NCI-H187 treated with DMSO at 0.1 percent for 48 hours (cell line): Measurements from ENCODE around the gene IFT80.

ENCODE experiments used
- DNase-seq: peaks from one replicate; lab custom pipeline; 2025; lab: John Stamatoyannopoulos, UW

The IFT80 gene

DNA sequence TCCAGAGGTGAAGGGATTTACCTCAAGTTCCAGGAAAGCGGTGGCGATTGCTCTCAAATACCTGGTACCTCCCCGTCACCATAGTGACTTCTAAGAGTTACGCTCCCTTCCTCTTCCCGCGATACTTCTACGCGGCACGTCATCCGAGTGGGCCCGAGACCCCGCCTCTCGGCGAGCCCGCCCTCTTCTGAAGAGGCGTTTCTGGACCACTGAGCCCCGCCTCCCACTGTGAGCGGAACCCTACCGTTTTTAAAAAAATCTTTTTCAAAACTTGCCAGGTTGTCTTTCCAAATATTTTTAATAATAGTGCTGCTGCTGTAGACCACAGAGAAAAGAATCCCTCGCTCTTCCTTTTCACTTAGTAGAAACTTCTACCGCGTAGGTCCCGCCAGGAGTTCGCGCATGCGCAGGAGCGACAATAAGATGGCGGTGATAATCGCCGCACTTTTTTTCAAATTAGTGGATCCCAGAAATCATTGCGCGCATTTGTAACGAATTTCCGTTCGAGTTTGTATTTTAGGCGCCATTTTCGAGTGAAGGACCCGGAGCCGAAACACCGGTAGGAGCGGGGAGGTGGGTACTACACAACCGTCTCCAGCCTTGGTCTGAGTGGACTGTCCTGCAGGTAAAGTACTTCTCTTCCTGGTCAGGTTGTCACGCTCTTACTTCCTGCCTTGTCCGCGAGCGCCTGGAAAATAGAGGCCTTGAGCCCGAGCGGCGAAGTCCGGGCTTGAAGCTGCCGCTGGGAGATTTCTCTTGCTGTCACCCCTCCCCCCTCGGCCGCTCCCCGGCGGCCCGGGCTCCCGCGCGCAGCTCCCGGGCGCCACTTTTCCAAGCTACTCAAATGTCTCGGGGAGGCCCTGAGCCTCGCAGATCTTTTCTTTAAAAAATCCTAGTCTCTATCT, at the start of gene IFT80, which contains the start of gene SMC4:
Gene IFT80 (minus strand): TSS at position 101 of the 905 bp plus-strand sequence. CDS start 14,625 bp downstream, outside the sequence.
Gene SMC4 (plus strand): TSS at position 526 of the 905 bp plus-strand sequence. CDS start 1,177 bp downstream, outside the sequence.
- peak; percentile 81 for DNase-seq

DNA sequence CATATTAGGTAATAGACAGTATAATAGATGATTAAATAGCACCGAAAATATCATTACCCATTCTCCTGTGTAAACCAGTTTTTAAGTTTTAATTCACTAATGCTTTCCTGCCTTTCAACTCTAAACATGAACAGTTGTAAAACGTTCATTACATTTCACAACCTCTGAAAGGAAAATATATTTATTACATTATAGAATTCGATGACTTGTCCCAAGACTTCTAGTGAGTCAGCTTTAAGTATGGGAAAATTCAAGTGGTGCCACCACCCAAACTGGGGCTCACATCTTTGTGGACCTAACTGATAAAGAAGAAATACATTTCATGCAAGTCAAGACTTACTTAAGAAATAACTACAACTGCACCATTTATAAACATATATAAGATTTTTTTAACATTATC, 48.5 kb upstream of the IFT80 start:
- DNase-seq: no peak

DNA sequence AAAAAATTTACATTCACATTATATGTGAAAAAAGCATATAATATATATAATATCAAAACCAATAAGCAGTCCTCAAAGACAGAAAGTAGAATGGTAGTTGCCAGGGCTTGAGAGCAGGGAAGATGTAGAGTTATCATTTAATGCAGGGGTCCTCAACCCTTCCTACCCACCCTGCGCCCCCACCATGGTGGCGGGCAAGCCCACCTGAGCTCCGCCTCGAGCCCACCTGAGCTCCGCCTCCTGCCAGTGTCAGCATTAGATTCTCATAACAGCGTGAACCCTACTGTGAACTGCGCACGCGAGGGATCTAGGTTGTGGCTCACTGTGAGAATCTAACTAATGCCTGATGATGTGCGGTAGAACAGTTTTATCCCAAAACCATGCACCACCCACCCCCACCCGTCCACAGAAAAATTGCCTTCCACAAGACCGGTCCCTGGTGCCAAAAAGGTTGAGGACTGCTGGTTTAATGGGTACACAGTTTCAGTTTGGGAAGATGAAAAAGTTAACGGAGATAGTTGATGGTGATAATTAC, 47.6 kb upstream of the IFT80 start:
- no peak for DNase-seq

- no peak for DNase-seq
Observed at GRCh38 chr3:160445854-160446253, 46.8 kb upstream of the IFT80 start.

DNA sequence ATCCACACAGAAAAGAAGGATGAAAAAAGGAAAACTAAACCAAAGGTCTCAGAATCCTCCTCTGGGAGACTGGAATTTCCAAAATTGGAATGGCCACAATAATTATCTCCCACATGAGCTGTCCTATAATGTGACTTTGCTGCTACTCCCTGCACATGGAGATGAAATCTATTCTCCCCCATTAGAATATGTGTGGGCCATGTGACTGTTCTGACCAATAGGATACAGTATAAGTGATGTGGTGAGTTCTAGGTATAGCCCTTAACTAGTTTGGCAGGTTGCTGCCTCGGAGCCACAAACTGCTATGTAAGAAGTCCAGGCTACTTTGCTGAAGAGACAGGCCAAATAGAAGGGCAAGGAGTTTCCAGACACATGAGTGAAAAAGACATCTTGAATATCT, 45.4 kb upstream of the IFT80 start:
- no peak for DNase-seq

- DNase-seq: no peak
Observed at GRCh38 chr3:160440687-160441086, 41.7 kb upstream of the IFT80 start.

GRCh38 chr3:160437083-160437455, 38.0 kb upstream of the IFT80 start:
- DNase-seq: no peak

DNA sequence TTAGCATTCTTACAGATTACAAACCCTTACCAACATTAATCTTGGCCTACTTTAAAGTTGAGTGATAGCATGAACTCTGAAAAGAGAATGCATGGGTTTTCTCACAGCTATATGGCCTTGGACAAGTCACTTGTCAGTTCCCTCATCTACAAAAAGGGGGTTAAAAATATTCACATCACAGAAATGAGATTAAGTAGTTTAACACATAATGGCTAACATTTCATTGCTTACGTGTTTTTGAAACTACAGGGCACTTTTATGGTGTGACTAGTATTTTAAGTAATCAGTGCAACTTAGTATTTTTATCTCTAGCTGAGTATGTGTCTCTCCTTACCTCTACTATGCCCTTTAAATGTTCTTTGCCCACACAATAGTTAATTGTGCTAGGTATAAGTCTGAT, 36.7 kb upstream of the IFT80 start:
- DNase-seq: no peak

DNA sequence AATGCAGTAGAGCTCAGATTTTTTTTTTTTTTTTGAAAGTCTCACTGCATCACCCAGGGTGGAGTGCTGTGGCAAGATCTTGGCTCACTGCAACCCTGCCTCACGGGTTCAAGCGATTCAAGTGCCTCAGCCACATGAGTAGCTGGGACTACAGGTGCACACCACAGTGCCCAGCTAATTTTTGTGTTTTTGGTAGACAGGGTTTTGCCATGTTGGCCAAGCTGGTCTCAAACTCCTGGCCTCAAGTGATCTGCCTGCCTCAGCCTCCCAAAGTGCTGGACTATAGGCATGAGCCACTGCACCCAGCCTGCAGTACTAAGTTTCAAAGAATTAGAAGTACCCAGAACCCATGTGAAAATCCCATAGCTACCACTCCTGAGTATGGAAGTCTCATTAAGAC, 36.1 kb upstream of the IFT80 start:
- no peak for DNase-seq

DNA sequence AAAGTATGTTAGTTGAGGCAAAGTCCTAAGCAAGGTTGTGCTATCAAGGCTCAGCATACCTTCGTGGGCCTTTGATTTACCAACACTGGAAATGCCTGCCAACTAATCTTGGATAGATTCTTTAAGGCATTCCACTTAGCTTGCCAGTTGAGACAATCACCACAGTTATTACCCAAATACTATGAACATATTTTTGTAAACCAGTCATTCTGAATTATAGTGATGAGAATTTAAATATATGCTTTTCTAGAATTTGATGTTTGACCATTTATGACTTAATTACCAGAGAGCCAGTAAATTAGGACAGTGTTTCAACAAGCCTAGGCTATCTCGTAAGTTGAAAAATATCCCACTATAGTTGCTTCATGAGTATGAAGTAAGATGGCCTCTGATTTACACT, 35.0 kb upstream of the IFT80 start:
- DNase-seq: no peak

DNA sequence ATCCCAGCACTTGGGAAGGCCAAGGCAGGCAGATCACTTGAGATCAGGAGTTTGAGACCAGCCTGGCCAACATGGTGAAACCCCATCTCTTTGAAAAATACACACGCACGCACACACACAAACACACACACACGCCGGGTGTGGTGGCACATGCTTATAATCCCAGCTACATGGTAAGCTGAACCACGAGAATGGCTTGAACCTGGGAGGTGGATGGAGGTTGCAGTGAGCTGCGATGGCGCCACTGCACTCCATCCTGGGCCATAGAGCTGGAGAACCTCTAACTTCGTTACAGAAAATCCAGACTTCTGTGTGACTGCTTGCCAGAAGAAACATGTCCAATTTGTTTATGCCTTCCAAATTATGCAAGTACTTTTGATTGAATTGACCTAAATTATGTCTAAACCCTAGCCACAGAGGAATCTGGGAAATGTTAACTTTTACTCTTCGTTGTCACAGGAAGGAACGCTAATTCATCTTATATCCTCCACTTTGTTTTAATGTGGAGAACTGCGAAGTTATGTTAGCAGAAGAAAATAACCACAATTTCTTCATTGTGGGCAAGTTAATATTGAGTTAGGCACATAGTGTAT, 28.9 kb upstream of the IFT80 start:
- DNase-seq: no peak

DNA sequence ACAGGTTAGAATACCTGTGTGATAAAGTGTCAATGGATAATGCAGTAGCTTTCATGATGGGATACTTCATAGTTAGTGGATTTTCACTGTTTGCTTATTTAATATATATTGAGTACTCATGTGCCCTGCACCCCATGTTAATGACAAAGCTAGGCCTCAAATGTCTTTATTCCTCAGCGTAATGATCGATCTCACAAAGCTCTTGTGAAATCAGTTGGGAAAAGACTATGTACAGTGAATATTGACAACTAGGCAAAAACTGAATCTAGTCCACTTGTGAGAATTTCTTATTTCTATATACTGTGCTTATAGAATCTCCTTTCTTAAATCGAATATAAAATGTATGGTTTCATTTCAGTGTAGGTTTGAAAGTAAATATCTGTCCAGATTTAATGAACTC, 18.3 kb upstream of the IFT80 start:
- DNase-seq: no peak

DNA sequence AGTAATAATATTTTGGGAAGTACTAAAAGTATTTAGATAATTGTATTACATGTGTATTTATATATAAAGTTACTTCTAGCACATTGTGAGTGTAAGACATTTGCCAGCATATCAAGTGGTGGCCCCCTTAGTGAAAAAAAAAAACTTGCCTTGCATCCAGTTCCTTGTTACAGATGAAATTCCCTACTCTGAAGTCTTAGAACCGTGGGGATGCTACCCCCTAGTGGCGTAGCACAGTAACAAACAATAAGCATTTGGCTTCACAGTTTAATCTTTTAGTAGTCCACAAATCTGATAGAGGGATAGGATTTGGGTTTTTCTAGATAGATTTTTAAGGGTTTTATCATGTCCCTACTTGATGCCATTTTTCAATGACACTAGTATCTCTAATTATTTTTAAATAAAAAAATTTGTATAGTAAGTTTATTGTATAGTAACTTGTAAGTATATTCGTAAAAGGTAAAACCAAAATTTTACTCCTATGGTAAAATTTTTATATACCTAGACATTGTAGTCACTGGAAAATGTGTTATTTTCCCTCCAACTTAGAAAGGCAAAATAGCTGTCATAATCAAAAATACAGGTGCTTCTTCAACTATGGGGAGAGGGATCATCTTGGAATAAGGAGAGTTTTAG, 14.7 kb upstream of the IFT80 start:
- peak; percentile 48 for DNase-seq

GRCh38 chr3:160412477-160412876, 13.5 kb upstream of the IFT80 start:
- no peak for DNase-seq

- no peak for DNase-seq
Observed at GRCh38 chr3:160409812-160410610, 11.0 kb upstream of the IFT80 start.

DNA sequence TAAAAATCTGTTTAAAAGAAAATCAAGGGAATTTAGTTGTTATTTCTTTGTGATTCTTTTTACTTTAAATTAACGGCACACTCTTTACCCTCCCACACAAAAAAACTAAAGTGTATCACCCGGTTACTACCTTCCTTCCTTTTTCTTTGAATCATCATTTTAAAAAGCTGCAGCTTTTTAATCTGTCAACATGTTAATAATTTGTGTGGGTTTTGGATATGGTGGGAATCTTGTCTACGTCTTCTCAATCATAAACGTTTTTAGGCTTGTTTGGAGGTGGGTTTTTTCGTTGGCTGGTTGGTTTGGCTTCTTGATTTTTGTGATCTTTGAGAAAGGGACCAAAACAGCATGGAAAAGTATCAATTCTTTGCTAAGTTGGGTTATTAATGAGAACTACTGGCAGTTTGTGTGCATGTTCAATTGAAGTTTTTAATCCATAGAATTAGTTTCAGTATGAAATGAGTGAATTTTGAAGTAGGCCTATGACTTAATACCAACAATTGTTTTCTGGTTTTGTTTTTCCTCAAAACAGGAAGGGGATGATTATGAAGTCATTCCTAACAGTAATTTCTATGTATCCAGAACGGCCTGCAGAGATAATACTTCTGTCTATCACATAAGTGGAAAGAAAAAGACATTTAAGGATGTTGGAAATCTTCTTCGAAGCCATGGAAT, 4.9 kb upstream of the IFT80 start:
- DNase-seq: no peak

GRCh38 chr3:160403028-160403545, 4.1 kb upstream of the IFT80 start:
- no peak for DNase-seq

DNA sequence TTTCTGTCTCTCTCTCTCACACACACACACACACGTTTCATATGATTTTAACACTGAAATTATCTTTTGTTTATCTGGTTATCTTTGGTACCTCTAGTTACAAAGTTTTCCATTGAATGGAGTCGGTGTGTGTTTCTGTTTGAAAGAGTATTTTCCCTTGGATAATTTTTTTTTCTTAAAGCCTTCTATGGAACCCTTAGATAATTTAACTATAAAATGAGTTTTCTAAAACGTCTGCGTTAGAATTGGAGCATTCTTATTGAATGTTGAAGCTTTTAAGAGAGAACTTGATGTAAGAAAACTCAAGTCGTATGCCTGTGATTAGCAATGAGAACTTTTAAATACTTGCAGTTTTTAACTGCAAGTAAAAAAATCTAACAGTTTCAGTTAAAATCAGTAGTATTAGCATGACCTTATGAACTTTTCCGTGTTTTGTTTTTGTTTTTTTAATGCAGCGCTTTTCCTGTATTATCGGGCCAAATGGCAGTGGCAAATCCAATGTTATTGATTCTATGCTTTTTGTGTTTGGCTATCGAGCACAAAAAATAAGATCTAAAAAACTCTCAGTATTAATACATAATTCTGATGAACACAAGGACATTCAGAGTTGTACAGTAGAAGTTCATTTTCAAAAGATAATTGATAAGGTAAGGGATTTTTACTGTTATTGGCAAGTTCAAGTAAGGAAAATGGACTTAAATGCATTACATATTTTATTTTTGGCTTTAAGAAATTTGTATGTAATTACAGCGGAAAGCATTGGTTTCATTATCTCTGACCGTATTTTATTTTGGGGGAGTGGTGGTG, 3.4 kb upstream of the IFT80 start:
- DNase-seq: no peak

- no peak for DNase-seq
Observed at GRCh38 chr3:160401291-160402095, 2.5 kb upstream of the IFT80 start.
